Activated T-helper 1 cell treated with anti-CD3 and anti-CD28 coated beads, Interleukin-2, amount 50 U/mL, for 16 hours (primary cell): ENCODE measurements around the gene GABBR2.

Source experiments
- DNase-seq, 2 donors: peaks; one replicate each; pipeline ENCODE4 v3.0.0-alpha.2; 2020; ENCODE audit warnings: low read depth in 1 of 2, low spot score in 1 of 2

GABBR2 gene

GRCh38 chr9:98404237-98404636, 304.5 kb downstream of the GABBR2 start:
- no peak for DNase-seq

- DNase-seq, result no peak
Observed at GRCh38 chr9:98403715-98404114, 305.0 kb downstream of the GABBR2 start.

- no peak for DNase-seq
Observed at GRCh38 chr9:98402019-98402840, 306.5 kb downstream of the GABBR2 start.

- no peak for DNase-seq
Observed at GRCh38 chr9:98401140-98402018, 307.4 kb downstream of the GABBR2 start.

GRCh38 chr9:98399950-98400683, 308.6 kb downstream of the GABBR2 start:
- DNase-seq, result no peak

GRCh38 chr9:98396656-98397055, 312.1 kb downstream of the GABBR2 start:
- no peak for DNase-seq

- no peak for DNase-seq
Observed at GRCh38 chr9:98396236-98396635, 312.5 kb downstream of the GABBR2 start.

- no peak for DNase-seq
Observed at GRCh38 chr9:98391867-98392266, 316.9 kb downstream of the GABBR2 start.

- no peak for DNase-seq
Observed at GRCh38 chr9:98391406-98391805, 317.3 kb downstream of the GABBR2 start.

GRCh38 chr9:98385751-98386150, 323.0 kb downstream of the GABBR2 start:
- no peak for DNase-seq

- no peak for DNase-seq
Observed at GRCh38 chr9:98383758-98384157, 325.0 kb downstream of the GABBR2 start.

GRCh38 chr9:98381311-98382103, 327.2 kb downstream of the GABBR2 start:
- no peak for DNase-seq

GRCh38 chr9:98380065-98380681, 328.6 kb downstream of the GABBR2 start:
- DNase-seq, result no peak

- DNase-seq, result no peak
Observed at GRCh38 chr9:98379572-98379971, 329.2 kb downstream of the GABBR2 start.

- DNase-seq, result no peak
Observed at GRCh38 chr9:98378794-98379193, 329.9 kb downstream of the GABBR2 start.

- DNase-seq, result no peak
Observed at GRCh38 chr9:98378206-98378780, 330.4 kb downstream of the GABBR2 start.

GRCh38 chr9:98375138-98375726, 333.5 kb downstream of the GABBR2 start:
- no peak for DNase-seq

GRCh38 chr9:98374385-98375051, 334.2 kb downstream of the GABBR2 start:
- no peak for DNase-seq

- no peak for DNase-seq
Observed at GRCh38 chr9:98373609-98374008, 335.1 kb downstream of the GABBR2 start.
